HUES64 (cell line): ENCODE results near the gene IRF6.
A peak's percentile ranks its signal among the peaks of the same experiment; 100 is the strongest.

ENCODE experiments used
- H3K27ac ChIP-seq: 2 replicates; pipeline ENCODE4 v1.7.0; 2013; ENCODE audit warnings: low read depth, low read length, inconsistent platforms
- H3K27me3 ChIP-seq: 2 replicates; pipeline ENCODE4 v1.6.1; 2013; ENCODE audit warnings: mild to moderate bottlenecking, low read length; ENCODE audit not compliant: insufficient read depth
- H3K36me3 ChIP-seq: 2 replicates; pipeline ENCODE4 v1.6.1; 2013; ENCODE audit warnings: mild to moderate bottlenecking, low read length; ENCODE audit not compliant: insufficient read depth
- H3K4me1 ChIP-seq: 2 replicates; pipeline ENCODE4 v1.6.1; 2013; ENCODE audit warnings: mild to moderate bottlenecking, low read length, moderate library complexity; ENCODE audit not compliant: insufficient read depth
- H3K4me3 ChIP-seq: 2 replicates; pipeline ENCODE4 v1.5.1; 2013; ENCODE audit warnings: mild to moderate bottlenecking, low read length, moderate library complexity
- H3K9ac ChIP-seq: 2 replicates; pipeline ENCODE4 v1.6.1; 2013; ENCODE audit warnings: mild to moderate bottlenecking, low read depth, low read length
- H3K9me3 ChIP-seq: 2 replicates; pipeline ENCODE4 v1.6.1; 2013; ENCODE audit warnings: low read depth, low read length; ENCODE audit not compliant: insufficient read depth
- WGBS: fragments of 150-250, 120-280 bp; methylation state at CpG from one replicate; pipeline ENCODE4 v1.1.7; 2013; ENCODE audit warnings: missing lambda C conversion rate; 5-methylcytosine and 5-hydroxymethylcytosine counted together

Gene IRF6

GRCh38 chr1:209839875-209840546 is 34.1 kb upstream of the IRF6 start:
- no peak overlapping the region for H3K9ac ChIP-seq
- H3K36me3 ChIP-seq, result peaks cover 98% of the 10 kb centered on the region
- no peaks in the 10 kb centered on the region for H3K4me1 ChIP-seq
- no peaks in the 10 kb centered on the region for H3K9me3 ChIP-seq
- no peaks in the 10 kb centered on the region for H3K27me3 ChIP-seq
- WGBS, result 89% methylated on average over 5 of the region's 5 CpGs
- H3K4me3 ChIP-seq, result no peak overlapping the region
- no peak overlapping the region for H3K27ac ChIP-seq

DNA sequence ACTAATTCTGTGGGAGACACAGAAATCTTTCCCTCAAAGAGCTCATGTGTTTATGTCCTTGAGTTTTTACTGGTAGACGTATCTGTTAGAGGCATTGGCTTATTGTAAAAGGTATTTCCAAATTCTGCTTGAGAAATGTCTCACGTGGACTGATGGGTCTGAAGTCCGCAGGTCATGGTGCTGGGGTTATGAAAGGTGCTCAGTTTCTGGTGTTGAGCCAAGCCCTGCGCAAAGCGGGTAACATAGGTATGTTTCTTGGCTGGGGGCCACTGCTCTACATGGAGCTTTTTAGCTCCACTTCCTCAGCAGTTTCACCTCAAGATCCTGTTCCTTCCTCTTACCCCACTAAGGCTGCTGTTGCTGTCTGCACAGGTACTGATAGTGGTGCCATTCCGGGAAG is 32.6 kb upstream of the IRF6 start:
- H3K27ac ChIP-seq, result no peak overlapping the region
- no peaks in the 10 kb centered on the region for H3K27me3 ChIP-seq
- H3K9ac ChIP-seq, result no peak overlapping the region
- 94% methylated on average over 6 of the region's 6 CpGs for WGBS
- no peaks in the 10 kb centered on the region for H3K9me3 ChIP-seq
- peaks cover 100% of the 10 kb centered on the region for H3K36me3 ChIP-seq
- H3K4me1 ChIP-seq, result no peaks in the 10 kb centered on the region
- no peak overlapping the region for H3K4me3 ChIP-seq

GRCh38 chr1:209837671-209838070 is 31.7 kb upstream of the IRF6 start:
- Histone ChIP-seq H3K27me3 (no peaks in the 10 kb centered on the region), H3K27ac (no peak overlapping the region), H3K9ac (no peak overlapping the region), H3K4me3 (no peak overlapping the region), H3K36me3 (peaks cover 100% of the 10 kb centered on the region), H3K9me3 (no peaks in the 10 kb centered on the region), H3K4me1 (no peaks in the 10 kb centered on the region)
- WGBS, result 98% methylated on average over 7 of the region's 7 CpGs

DNA sequence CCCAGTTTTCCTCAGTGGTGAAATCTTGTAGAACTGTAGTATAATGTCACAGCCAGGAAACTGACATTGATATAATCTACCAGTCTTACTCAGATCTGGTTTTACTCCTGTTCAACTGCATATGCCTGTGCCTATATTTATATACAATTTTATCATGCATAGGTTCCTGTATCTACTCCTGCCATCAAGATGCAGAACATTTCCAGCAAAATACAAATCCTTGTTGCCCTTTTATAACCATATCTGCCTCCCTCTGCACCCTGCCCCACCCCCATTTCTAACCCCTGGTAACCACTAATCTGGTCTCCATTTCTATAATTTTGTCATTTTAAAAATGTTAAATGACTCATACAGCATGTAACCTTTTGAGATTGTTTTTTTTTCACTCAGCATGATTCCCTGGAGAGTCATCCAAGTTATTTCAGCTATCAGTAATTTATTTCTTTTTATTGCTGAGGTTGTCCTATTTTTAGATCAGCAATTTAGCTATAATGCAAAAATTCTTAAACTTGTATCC is 29.9 kb upstream of the IRF6 start:
- no peaks in the 10 kb centered on the region for H3K27me3 ChIP-seq
- H3K27ac ChIP-seq, result no peak overlapping the region
- H3K9me3 ChIP-seq, result no peaks in the 10 kb centered on the region
- no peak overlapping the region for H3K4me3 ChIP-seq
- H3K4me1 ChIP-seq, result no peaks in the 10 kb centered on the region
- H3K9ac ChIP-seq, result no peak overlapping the region
- H3K36me3 ChIP-seq, result peaks cover 100% of the 10 kb centered on the region

DNA sequence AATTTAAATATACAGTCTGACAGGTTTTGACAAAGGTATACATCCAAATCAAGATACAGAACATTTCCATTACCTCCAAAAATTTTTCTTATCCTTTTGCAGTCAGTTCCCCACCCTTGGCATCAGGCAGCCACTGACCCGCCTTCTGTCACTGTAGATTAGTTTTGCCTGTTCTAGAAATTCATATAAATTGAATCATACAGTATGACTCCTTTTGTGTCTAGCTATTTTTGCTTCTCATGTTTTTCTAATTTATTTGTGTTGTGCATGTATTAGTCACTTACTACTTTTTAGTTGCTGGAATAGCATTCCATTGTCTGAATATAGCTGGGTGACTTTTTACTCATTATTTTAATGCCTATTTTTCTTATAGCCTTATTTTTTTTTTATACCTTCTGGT is 25.7 kb upstream of the IRF6 start:
- Histone ChIP-seq H3K36me3 (peaks cover 71% of the 10 kb centered on the region), H3K27ac (no peak overlapping the region), H3K27me3 (no peaks in the 10 kb centered on the region), H3K4me1 (no peaks in the 10 kb centered on the region; the same call in 1 of the 2 replicates), H3K9ac (no peak overlapping the region), H3K9me3 (no peaks in the 10 kb centered on the region), H3K4me3 (no peak overlapping the region)
- no CpG with 5 or more reads among the region's 1 CpG for WGBS

DNA sequence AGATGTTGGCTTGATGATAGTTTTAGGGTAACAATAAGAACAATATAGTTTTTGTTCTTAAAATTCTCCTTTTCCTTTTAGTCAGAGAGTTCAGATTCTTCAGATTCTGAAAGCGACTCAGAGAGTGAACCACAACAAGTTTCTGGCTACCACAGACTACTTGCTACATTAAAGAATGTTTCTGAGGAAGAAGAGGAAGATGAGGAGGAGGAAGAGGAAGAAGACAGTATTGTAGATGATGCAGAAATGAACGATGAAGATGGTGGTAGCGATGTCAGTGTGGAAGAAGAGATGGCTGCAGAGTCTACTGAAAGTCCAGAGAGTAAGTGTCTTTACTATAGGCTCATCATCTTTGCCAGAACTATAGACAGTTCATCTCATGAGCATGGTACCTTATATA is 24.8 kb upstream of the IRF6 start:
- Histone ChIP-seq H3K36me3 (peaks cover 62% of the 10 kb centered on the region), H3K27ac (no peak overlapping the region), H3K9ac (no peak overlapping the region), H3K27me3 (no peaks in the 10 kb centered on the region), H3K4me3 (no peak overlapping the region), H3K9me3 (no peaks in the 10 kb centered on the region), H3K4me1 (no peaks in the 10 kb centered on the region; the same call in 1 of the 2 replicates)
- 98% methylated on average over 3 of the region's 3 CpGs for WGBS

DNA sequence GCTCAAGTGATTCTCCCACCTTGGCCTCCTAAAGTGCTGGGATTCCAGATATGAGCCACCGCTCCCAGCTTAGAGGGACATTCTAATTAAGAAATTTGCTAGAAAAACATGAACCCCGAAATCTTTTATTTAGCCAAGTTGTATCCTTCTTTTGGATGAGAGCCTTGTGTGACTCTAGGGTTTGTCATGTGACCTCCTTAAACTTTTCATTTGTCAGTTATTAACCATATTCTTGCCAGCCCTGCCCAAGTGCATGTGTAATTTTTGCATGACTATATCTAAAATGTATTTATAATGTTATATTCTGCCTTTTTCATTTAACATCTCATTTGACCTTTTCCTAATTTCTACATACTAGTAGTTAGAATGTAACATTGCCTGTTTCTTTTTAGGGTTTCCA is 23.8 kb upstream of the IRF6 start:
- Histone ChIP-seq H3K27ac (no peak overlapping the region), H3K36me3 (peaks cover 52% of the 10 kb centered on the region), H3K9me3 (no peaks in the 10 kb centered on the region), H3K4me3 (no peak overlapping the region), H3K9ac (no peak overlapping the region), H3K4me1 (no peaks in the 10 kb centered on the region; the same call in 1 of the 2 replicates), H3K27me3 (no peaks in the 10 kb centered on the region; the same call in 1 of the 2 replicates)
- 100% methylated on average over 2 of the region's 2 CpGs for WGBS

GRCh38 chr1:209827384-209828262 is 21.7 kb upstream of the IRF6 start, which contains the start of gene UTP25:
TSS of gene UTP25 (plus strand) at chr1:209827972. CDS start at chr1:209828064, 92 bp downstream.
- no peaks in the 10 kb centered on the region; the same call in 1 of the 2 replicates for H3K4me1 ChIP-seq
- peak within 1 kb of the TSS; percentile 12; the same call in 1 of the 2 replicates for H3K27ac ChIP-seq
- no peaks in the 10 kb centered on the region for H3K9me3 ChIP-seq
- H3K4me3 ChIP-seq, result peak within 1 kb of the TSS; percentile 82
- H3K9ac ChIP-seq, result peak within 1 kb of the TSS; percentile 68
- H3K36me3 ChIP-seq, result peaks cover 31% of the 10 kb centered on the region
- no peaks in the 10 kb centered on the region; the same call in 1 of the 2 replicates for H3K27me3 ChIP-seq
- WGBS, result 30% methylated on average over 51 of the region's 51 CpGs

DNA sequence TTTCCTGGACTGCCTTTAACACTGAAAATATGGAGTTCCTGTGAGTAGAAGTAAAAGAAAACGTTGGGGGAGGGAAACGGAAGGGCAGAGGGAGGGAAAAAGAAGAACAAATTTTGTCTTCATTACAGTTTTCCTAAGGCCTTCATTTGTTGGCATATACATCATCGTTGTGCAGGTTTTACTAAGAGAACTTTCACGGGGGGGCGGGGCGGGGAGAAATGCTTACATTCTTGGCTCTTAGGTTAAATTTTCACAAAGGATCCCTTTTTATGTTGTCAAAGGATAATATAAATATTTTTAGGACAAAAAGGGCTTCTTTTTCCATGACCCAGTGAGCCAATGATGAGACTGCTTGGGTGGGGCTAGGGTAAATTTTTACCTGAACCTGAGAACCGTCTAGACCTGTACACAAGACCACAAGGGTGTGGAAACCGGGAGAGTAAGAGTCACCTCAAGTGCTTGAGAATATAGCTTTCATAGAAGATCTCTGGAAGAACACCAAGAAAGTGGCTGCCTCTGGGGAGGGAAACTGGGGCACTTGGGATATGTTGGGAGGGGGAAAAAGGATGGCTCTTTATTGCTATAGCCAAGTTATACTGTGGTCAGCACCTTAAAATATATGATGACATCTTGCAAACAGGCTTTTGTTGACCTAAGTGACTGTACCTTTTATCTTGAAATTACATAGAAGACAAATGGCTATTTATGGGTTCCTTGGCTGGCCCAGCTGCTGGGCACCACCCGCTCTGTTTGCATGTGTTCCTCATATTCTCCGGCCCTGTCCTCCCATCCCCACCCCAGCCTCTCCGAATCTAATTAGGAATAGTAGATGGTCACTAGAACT is 19.9 kb upstream of the IRF6 start:
- no peak overlapping the region for H3K9ac ChIP-seq
- peaks cover 13% of the 10 kb centered on the region for H3K36me3 ChIP-seq
- no peaks in the 10 kb centered on the region for H3K9me3 ChIP-seq
- no peak overlapping the region for H3K27ac ChIP-seq
- WGBS, result 88% methylated on average over 11 of the region's 11 CpGs
- H3K4me3 ChIP-seq, result no peak overlapping the region
- no peaks in the 10 kb centered on the region; the same call in 1 of the 2 replicates for H3K4me1 ChIP-seq
- H3K27me3 ChIP-seq, result peaks cover under 1% of the 10 kb centered on the region; the same call in 1 of the 2 replicates

- 49% methylated on average over 11 of the region's 12 CpGs for WGBS
- Histone ChIP-seq H3K9ac (no peak overlapping the region), H3K9me3 (no peaks in the 10 kb centered on the region), H3K27ac (no peak overlapping the region), H3K4me3 (no peak overlapping the region), H3K4me1 (no peaks in the 10 kb centered on the region), H3K36me3 (no peaks in the 10 kb centered on the region), H3K27me3 (peaks cover 17% of the 10 kb centered on the region)
Measured at GRCh38 chr1:209823143-209824041, 17.4 kb upstream of the IRF6 start.
